CD14-positive monocyte (primary cell): ENCODE measurements around the gene ACSL6. TPM values are rescaled to one million over a fixed set of nuclear protein-coding genes. Genes with fewer than 3 reads are reported as not detected.

Experiments
- DNase-seq, 3 donors: peaks; one replicate each; pipeline ENCODE4 v3.0.0-alpha.2; 2011 to 2022
- H2AFZ ChIP-seq: 2 replicates; pipeline ENCODE4 v1.6.0; 2012; ENCODE audit warnings: mild to moderate bottlenecking, low read depth, low read length, inconsistent platforms; ENCODE audit not compliant: insufficient read depth, poor library complexity, severe bottlenecking
- H3K27ac ChIP-seq, 2 donors: 1 replicate in 1 of 2; 2 replicates in 1 of 2; pipeline ENCODE4 v1.5.1; 2012 to 2013; ENCODE audit warnings: low read length in 2 of 2, control low read depth in 1 of 2, inconsistent platforms in 1 of 2, low read depth in 1 of 2, mild to moderate bottlenecking in 1 of 2
- H3K27me3 ChIP-seq, 2 donors: one replicate each; pipeline versions ENCODE4 v1.6.0 to v1.6.1; 2011 to 2013; ENCODE audit warnings: low read length in 2 of 2; ENCODE audit not compliant: control insufficient read depth in 2 of 2, insufficient read depth in 2 of 2
- H3K36me3 ChIP-seq, 2 donors: replicated peaks in 1 of 2; 1 replicate in 1 of 2; 2 replicates in 1 of 2; pipeline versions ENCODE4 v1.5.1 to v1.6.1; 2012 to 2013; ENCODE audit warnings: low read length in 2 of 2, control low read depth in 1 of 2, inconsistent platforms in 1 of 2, mild to moderate bottlenecking in 1 of 2; ENCODE audit not compliant: insufficient read depth in 2 of 2, control insufficient read depth in 1 of 2
- H3K4me1 ChIP-seq, 2 donors: 1 replicate in 1 of 2; 2 replicates in 1 of 2; pipeline versions ENCODE4 v1.5.1 to v1.6.1; 2012 to 2013; ENCODE audit warnings: low read length in 2 of 2, control low read depth in 1 of 2, inconsistent platforms in 1 of 2, mild to moderate bottlenecking in 1 of 2, moderate library complexity in 1 of 2; ENCODE audit not compliant: insufficient read depth in 2 of 2, control insufficient read depth in 1 of 2
- H3K4me2 ChIP-seq: replicated peaks from 2 replicates; pipeline ENCODE3; 2012; ENCODE audit warnings: low read length, moderate library complexity, mild to moderate bottlenecking; ENCODE audit not compliant: poor library complexity, severe bottlenecking; ENCODE audit errors: extremely low read depth
- H3K4me3 ChIP-seq, 3 experiments: fragments of 200-600 bp in 1 of 3; sonication (generic) in 1 of 3; replicated peaks in 1 of 3; 1 replicate in 2 of 3; 2 replicates in 1 of 3; pipeline ENCODE4 v1.5.1; 2011 to 2013; ENCODE audit warnings: low read length in 3 of 3, mild to moderate bottlenecking in 3 of 3, control low read depth in 2 of 3, low read depth in 2 of 3, inconsistent platforms in 1 of 3, moderate library complexity in 1 of 3
- H3K79me2 ChIP-seq: 2 replicates; pipeline ENCODE4 v1.6.0; 2012; ENCODE audit warnings: mild to moderate bottlenecking, control low read depth, inconsistent platforms, low read length, moderate library complexity; ENCODE audit not compliant: insufficient read depth
- H3K9ac ChIP-seq: 2 replicates; pipeline ENCODE4 v1.6.0; 2017; ENCODE audit warnings: low read length, mild to moderate bottlenecking; ENCODE audit not compliant: insufficient read depth, poor library complexity, severe bottlenecking
- H3K9me3 ChIP-seq, 2 donors: replicated peaks in 1 of 2; 1 replicate in 1 of 2; 2 replicates in 1 of 2; pipeline versions ENCODE4 v1.5.1 to v1.6.1; 2012 to 2013; ENCODE audit warnings: low read length in 2 of 2, control low read depth in 1 of 2; ENCODE audit not compliant: control insufficient read depth in 1 of 2, insufficient read depth in 1 of 2
- H4K20me1 ChIP-seq: 2 replicates; pipeline ENCODE4 v1.6.0; 2012; ENCODE audit warnings: mild to moderate bottlenecking, low read length, control low read depth, moderate library complexity; ENCODE audit not compliant: insufficient read depth
- H3K27ac Mint-ChIP-seq, 7 donors: one replicate each; pipeline ENCODE4 v1.8.0; 2020; ENCODE audit warnings: mild to moderate bottlenecking in 7 of 7, mixed read lengths in 7 of 7, moderate library complexity in 6 of 7, inconsistent platforms in 2 of 7
- H3K27me3 Mint-ChIP-seq, 3 donors: one replicate each; pipeline ENCODE4 v1.8.0; 2021 to 2022; ENCODE audit warnings: low read depth in 3 of 3, mild to moderate bottlenecking in 3 of 3, mixed read lengths in 3 of 3, moderate library complexity in 3 of 3, inconsistent platforms in 1 of 3
- H3K36me3 Mint-ChIP-seq, 2 donors: one replicate each; pipeline ENCODE4 v1.8.0; 2020; ENCODE audit warnings: mixed read lengths in 2 of 2, inconsistent platforms in 1 of 2, mild to moderate bottlenecking in 1 of 2
- H3K4me1 Mint-ChIP-seq: one replicate; pipeline ENCODE4 v1.8.0; 2020; ENCODE audit warnings: mild to moderate bottlenecking, mixed read lengths
- H3K4me3 Mint-ChIP-seq, 2 donors: one replicate each; pipeline ENCODE4 v1.8.0; 2020; ENCODE audit warnings: mild to moderate bottlenecking in 2 of 2, mixed read lengths in 2 of 2, moderate library complexity in 1 of 2
- H3K9me3 Mint-ChIP-seq, 7 donors: one replicate each; pipeline ENCODE4 v1.8.0; 2020 to 2022; ENCODE audit warnings: mixed read lengths in 7 of 7, mild to moderate bottlenecking in 6 of 7, moderate library complexity in 6 of 7, inconsistent platforms in 2 of 7
- WGBS: methylation state at CpG from one replicate; pipeline ENCODE4 v1.1.5; 2013; ENCODE audit warnings: missing lambda C conversion rate; ENCODE audit not compliant: insufficient coverage; 5-methylcytosine and 5-hydroxymethylcytosine counted together
- intact Hi-C, 2 donors: fragments of 100-400 bp; cut with micrococcal nuclease; formaldehyde crosslinking; loops; one replicate each; pipeline versions ENCODE4 v1.15.0 to v1.15.1; 2023
- polyA plus RNA-seq, 3 donors: library from polyadenylated mRNA; depleted of rRNA in 1 of 3; unstranded in 2 of 3; stranded (reverse) in 1 of 3; fragments of 300-500 nt in 2 of 3; fragments of >200 nt in 1 of 3; fragmentation: Illumina TruSeq in 2 of 3; gene quantifications; 1 replicate in 2 of 3; 2 replicates in 1 of 3; pipeline ENCODE4 v1.2.3, GENCODE V29; 2012 to 2021
- TF ChIP-seq, protein P1 (sequence below): fragments of 200-600 bp; IDR thresholded peaks from one replicate; pipeline ENCODE4 v1.8.0; 2022; ENCODE audit warnings: antibody characterized with exemption, mild to moderate bottlenecking

ACSL6 gene
- polyA plus RNA-seq, 3 donors: 0.45 TPM; not detected in 2

DNA sequence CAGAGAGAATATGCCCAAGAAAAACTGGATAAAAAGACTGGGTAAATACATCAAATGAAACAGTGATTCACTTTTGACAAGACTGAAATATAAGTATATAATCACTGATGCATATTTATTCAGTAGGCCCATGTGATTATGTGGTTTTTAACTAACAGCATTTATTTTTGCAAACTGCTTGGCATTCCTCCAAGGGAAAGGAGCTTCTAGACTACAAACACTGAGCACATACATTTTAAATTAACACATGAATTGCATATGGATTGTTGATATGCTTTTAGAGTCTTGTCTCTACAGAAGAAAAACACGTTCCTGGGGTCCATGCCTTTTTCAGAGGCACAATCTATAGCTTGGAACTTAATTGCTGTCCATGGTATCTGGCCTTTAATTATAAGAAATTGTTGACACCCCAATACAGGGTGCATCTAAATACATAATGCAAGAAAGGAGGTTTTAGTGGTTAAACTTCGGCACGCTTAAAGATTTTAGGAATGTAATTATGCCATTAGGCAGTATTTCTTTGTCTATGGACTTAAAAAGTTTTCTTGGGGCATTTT lies 59.1 kb downstream of the ACSL6 start:
- H3K27ac ChIP-seq: no peak overlapping the region
- H3K4me1 ChIP-seq: no peaks in the 10 kb centered on the region
- H3K4me1 Mint-ChIP-seq: no peaks in the 10 kb centered on the region
- peaks cover 0 to 4% (median 2%) of the 10 kb centered on the region in 3 donors for H3K27me3 Mint-ChIP-seq
- intact Hi-C loops: no loop called here
- H3K36me3 Mint-ChIP-seq: no peaks in the 10 kb centered on the region
- H3K27me3 ChIP-seq: peaks cover 0 to 2% of the 10 kb centered on the region in 2 donors
- DNase-seq: no peak
- H3K9me3 ChIP-seq: no peaks in the 10 kb centered on the region
- no peak overlapping the region for H3K27ac Mint-ChIP-seq
- H4K20me1 ChIP-seq: no peaks in the 10 kb centered on the region
- H3K36me3 ChIP-seq: no peaks in the 10 kb centered on the region
- H2AFZ ChIP-seq: no peak overlapping the region
- peaks cover 0 to 4% (median 0%) of the 10 kb centered on the region in 7 donors for H3K9me3 Mint-ChIP-seq
- H3K79me2 ChIP-seq: no peaks in the 10 kb centered on the region
- no peak overlapping the region for H3K4me3 Mint-ChIP-seq
- TF ChIP-seq, protein P1, sequence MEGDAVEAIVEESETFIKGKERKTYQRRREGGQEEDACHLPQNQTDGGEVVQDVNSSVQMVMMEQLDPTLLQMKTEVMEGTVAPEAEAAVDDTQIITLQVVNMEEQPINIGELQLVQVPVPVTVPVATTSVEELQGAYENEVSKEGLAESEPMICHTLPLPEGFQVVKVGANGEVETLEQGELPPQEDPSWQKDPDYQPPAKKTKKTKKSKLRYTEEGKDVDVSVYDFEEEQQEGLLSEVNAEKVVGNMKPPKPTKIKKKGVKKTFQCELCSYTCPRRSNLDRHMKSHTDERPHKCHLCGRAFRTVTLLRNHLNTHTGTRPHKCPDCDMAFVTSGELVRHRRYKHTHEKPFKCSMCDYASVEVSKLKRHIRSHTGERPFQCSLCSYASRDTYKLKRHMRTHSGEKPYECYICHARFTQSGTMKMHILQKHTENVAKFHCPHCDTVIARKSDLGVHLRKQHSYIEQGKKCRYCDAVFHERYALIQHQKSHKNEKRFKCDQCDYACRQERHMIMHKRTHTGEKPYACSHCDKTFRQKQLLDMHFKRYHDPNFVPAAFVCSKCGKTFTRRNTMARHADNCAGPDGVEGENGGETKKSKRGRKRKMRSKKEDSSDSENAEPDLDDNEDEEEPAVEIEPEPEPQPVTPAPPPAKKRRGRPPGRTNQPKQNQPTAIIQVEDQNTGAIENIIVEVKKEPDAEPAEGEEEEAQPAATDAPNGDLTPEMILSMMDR: no peak
- no peak overlapping the region for H3K4me2 ChIP-seq
- H3K4me3 ChIP-seq: no peak overlapping the region
- WGBS: no CpG with 5 or more reads among the region's 3 CpGs
- H3K9ac ChIP-seq: no peak overlapping the region

DNA sequence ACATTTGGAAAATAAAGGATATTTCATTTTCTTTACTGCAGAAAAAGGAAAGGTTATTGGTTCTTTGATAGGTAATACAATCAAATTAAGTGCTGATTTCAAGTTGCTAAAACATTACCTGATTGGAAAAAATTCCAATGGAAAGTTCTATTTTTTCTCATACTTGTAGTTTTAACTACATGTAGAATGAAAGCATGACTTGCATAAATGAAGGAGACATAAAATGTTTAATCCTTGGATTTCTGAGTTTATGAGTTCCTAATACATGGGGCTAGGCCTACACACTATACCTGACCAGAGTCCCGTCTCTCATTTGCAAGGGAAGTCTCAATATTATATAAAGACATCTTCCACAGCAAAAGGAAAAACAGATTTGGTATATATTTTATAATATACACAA lies 60.8 kb downstream of the ACSL6 start:
- H3K36me3 Mint-ChIP-seq: peaks cover 2 to 5% of the 10 kb centered on the region in 2 donors
- peaks cover 0 to 4% (median 2%) of the 10 kb centered on the region in 3 donors for H3K27me3 Mint-ChIP-seq
- no peak overlapping the region for H3K4me3 ChIP-seq
- no peak overlapping the region for H2AFZ ChIP-seq
- TF ChIP-seq, protein P1: no peak
- H3K9me3 Mint-ChIP-seq: peaks cover 0 to 7% (median 2%) of the 10 kb centered on the region in 7 donors
- peaks cover 5% of the 10 kb centered on the region for H3K4me1 Mint-ChIP-seq
- no peak overlapping the region for H3K4me3 Mint-ChIP-seq
- no CpG with 5 or more reads among the region's 1 CpG for WGBS
- no peaks in the 10 kb centered on the region for H3K9me3 ChIP-seq
- DNase-seq: no peak
- no peaks in the 10 kb centered on the region for H3K79me2 ChIP-seq
- H3K4me1 ChIP-seq: peaks cover 0 to 5% of the 10 kb centered on the region in 2 donors
- no peak overlapping the region for H3K27ac Mint-ChIP-seq
- H3K27ac ChIP-seq: no peak overlapping the region
- no peaks in the 10 kb centered on the region for H3K36me3 ChIP-seq
- H4K20me1 ChIP-seq: no peaks in the 10 kb centered on the region
- no peak overlapping the region for H3K4me2 ChIP-seq
- H3K9ac ChIP-seq: no peak overlapping the region
- intact Hi-C loops: no loop called here
- H3K27me3 ChIP-seq: peaks cover 0 to 2% of the 10 kb centered on the region in 2 donors
